A549 (cell line): ENCODE results near the gene BMPER. TPM values are rescaled to one million over a fixed set of nuclear protein-coding genes. Genes with fewer than 3 reads are reported as not detected.

Experiments used
- ATAC-seq, 2 experiments: fragments of 200-7000 bp in 1 of 2; fragments of >200 bp in 1 of 2; cut with Nextera tagmentation in 1 of 2; cut with Tn5 transposase in 1 of 2; 3 replicates each; pipeline versions ENCODE4 v1.8.0 to v1.9.1; 2018 to 2020; ENCODE audit warnings: mild to moderate bottlenecking in 1 of 2, moderate library complexity in 1 of 2
- CTCF ChIA-PET: fragments of 300-600 bp; sonication (Branson Sonifier 250); formaldehyde crosslinking; extraction: SDS; loops from one replicate; lab custom pipeline; 2021; ENCODE audit warnings: antibody characterized with exemption, inconsistent platforms; lab: Yijun Ruan, JAX
- POLR2A ChIA-PET: fragments of 350-600 bp; formaldehyde crosslinking; extraction: SDS; loops from one replicate; lab custom pipeline; 2021; ENCODE audit warnings: antibody characterized with exemption, inconsistent platforms; lab: Yijun Ruan, JAX
- DNase-seq, 2 experiments: peaks; one replicate each; pipeline versions ENCODE4 v3.0.0 to v3.0.0-alpha.2; 2011 to 2016; ENCODE audit warnings: low read depth in 1 of 2, low spot score in 1 of 2
- FAIRE-seq: peaks from 2 replicates; lab custom pipeline; 2011; peaks lifted over from hg19 to GRCh38; lab: Jason Lieb, UNC
- H3K27ac ChIP-seq, 2 experiments: fragments of >200 bp; sonication (Bioruptor Twin); formaldehyde crosslinking; 3 replicates each; pipeline ENCODE4 v1.5.1; 2016 to 2017
- H3K4me1 ChIP-seq: fragments of >200 bp; sonication (Bioruptor Twin); formaldehyde crosslinking; 3 replicates; pipeline ENCODE4 v1.6.1; 2016
- H3K4me2 ChIP-seq: fragments of >200 bp; sonication (Bioruptor Twin); formaldehyde crosslinking; 3 replicates; pipeline ENCODE4 v1.6.1; 2016
- H3K4me3 ChIP-seq: fragments of >200 bp; sonication (Bioruptor Twin); formaldehyde crosslinking; 3 replicates; pipeline ENCODE4 v1.5.1; 2016
- H3K9me3 ChIP-seq: fragments of >200 bp; sonication (Bioruptor Twin); formaldehyde crosslinking; 3 replicates; pipeline ENCODE4 v1.6.1; 2016
- CEBPB ChIP-seq, 2 experiments: fragments of >200 bp in 1 of 2; sonication (Bioruptor Twin) in 1 of 2; formaldehyde crosslinking in 1 of 2; IDR thresholded peaks; 2 replicates each; pipeline ENCODE4 v1.6.1; 2012 to 2016
- CHD2 ChIP-seq: fragments of 150-350 bp; IDR thresholded peaks from 2 replicates; pipeline ENCODE4 v1.6.1; 2014; ENCODE audit warnings: low read length; ENCODE audit not compliant: partially characterized antibody
- CHD4 ChIP-seq: fragments of 200-600 bp; sonication (generic); IDR thresholded peaks from 2 replicates; pipeline ENCODE4 v1.6.1; 2016; ENCODE audit warnings: antibody characterized with exemption, mild to moderate bottlenecking, borderline replicate concordance
- EHMT2 ChIP-seq: fragments of 200-600 bp; sonication (generic); IDR thresholded peaks from 2 replicates; pipeline ENCODE4 v1.6.1; 2016; ENCODE audit warnings: antibody characterized with exemption, low read depth, mild to moderate bottlenecking, moderate library complexity
- ELK1 ChIP-seq: fragments of 150-350 bp; IDR thresholded peaks from 2 replicates; pipeline ENCODE4 v1.6.1; 2014; ENCODE audit warnings: low read depth, mild to moderate bottlenecking, low read length
- FOSL2 ChIP-seq, 2 experiments: fragments of 450-650 bp in 1 of 2; fragments of >200 bp in 1 of 2; sonication (Bioruptor Twin) in 1 of 2; formaldehyde crosslinking; IDR thresholded peaks; 2 replicates each; pipeline versions ENCODE4 v1.5.0 to v1.6.1; 2016 to 2020; ENCODE audit warnings: mild to moderate bottlenecking in 1 of 2, moderate library complexity in 1 of 2
- HOXB13 ChIP-seq: fragments of 250-450 bp; sonication (Bioruptor Pico); IDR thresholded peaks from 2 replicates; pipeline ENCODE4 v1.5.0; 2020; ENCODE audit warnings: low read depth, mild to moderate bottlenecking, moderate library complexity
- JUNB ChIP-seq: fragments of >200 bp; sonication (Bioruptor Twin); formaldehyde crosslinking; IDR thresholded peaks from 2 replicates; pipeline ENCODE4 v1.6.1; 2016
- MAX ChIP-seq: IDR thresholded peaks from 2 replicates; pipeline ENCODE4 v1.6.1; 2012
- MAZ ChIP-seq: fragments of 150-350 bp; IDR thresholded peaks from 2 replicates; pipeline ENCODE4 v1.6.1; 2014; ENCODE audit warnings: antibody characterized with exemption, low read depth, low read length, borderline replicate concordance
- POLR2A ChIP-seq: IDR thresholded peaks from 2 replicates; pipeline ENCODE4 v1.6.1; 2012; ENCODE audit warnings: mild to moderate bottlenecking, low read length
- RARB ChIP-seq: fragments of 250-450 bp; sonication (Bioruptor Pico); IDR thresholded peaks from 2 replicates; pipeline ENCODE4 v1.8.0; 2021; ENCODE audit warnings: mild to moderate bottlenecking, moderate library complexity
- RCOR1 ChIP-seq: fragments of 150-350 bp; IDR thresholded peaks from 2 replicates; pipeline ENCODE4 v1.6.1; 2014; ENCODE audit warnings: antibody characterized with exemption, low read length, low read depth
- SREBF2 ChIP-seq: fragments of 450-650 bp; IDR thresholded peaks from 2 replicates; pipeline ENCODE4 v1.6.1; 2014; ENCODE audit warnings: mild to moderate bottlenecking, moderate library complexity
- ZNF302 ChIP-seq: fragments of 250-450 bp; sonication (Bioruptor Pico); IDR thresholded peaks from 2 replicates; pipeline ENCODE4 v1.9.0; 2021; ENCODE audit warnings: inconsistent platforms, mild to moderate bottlenecking, moderate library complexity
- ZSCAN20 ChIP-seq: fragments of 250-450 bp; sonication (Bioruptor Pico); IDR thresholded peaks from 2 replicates; pipeline ENCODE4 v1.8.0; 2022; ENCODE audit warnings: mild to moderate bottlenecking, moderate library complexity
- WGBS: methylation state at CpG from one replicate; pipeline ENCODE4 v1.1.6; 2017; ENCODE audit errors: missing lambda C conversion rate; 5-methylcytosine and 5-hydroxymethylcytosine counted together
- polyA plus RNA-seq, 4 experiments: library from polyadenylated mRNA; depleted of rRNA in 3 of 4; stranded (reverse); fragments of >200 nt; fragmentation: RNase III in 1 of 4; extraction: RNeasy Plus Mini Kit Qiagen cat#74134 plus additional on column Dnase treatment in 1 of 4; gene quantifications; 2 replicates in 3 of 4; 3 replicates in 1 of 4; pipeline ENCODE4 v1.2.3, GENCODE V29; 2011 to 2017

BMPER gene
- polyA plus RNA-seq, 2 of the 4 experiments (the other 2 are of a cell fraction) = 5.0 to 5.8 TPM

- ATAC-seq (no peak), FAIRE-seq (no peak), DNase-seq (no peak)
- TF ChIP-seq FOSL2 (IDR thresholded peaks at IDR 0.05) (no peak), FOSL2 (CRISPR knock-in tag; IDR thresholded peaks at IDR 0.05) (no peak), EHMT2 (no peak), ELK1 (no peak), MAX (no peak), CHD2 (no peak), JUNB (no peak), CEBPB (IDR thresholded peaks at IDR 0.05) (no peak), POLR2A (no peak), ZNF302 (CRISPR knock-in tag) (no peak), MAZ (no peak), HOXB13 (CRISPR knock-in tag) (no peak), ZSCAN20 (CRISPR knock-in tag) (no peak), RARB (CRISPR knock-in tag) (no peak), CHD4 (no peak), SREBF2 (no peak), RCOR1 (no peak)
- H3K4me2 ChIP-seq = no peak overlapping the region
- no peak overlapping the region for H3K27ac ChIP-seq
- 93% methylated on average over 1 of the region's 1 CpG for WGBS
- H3K4me3 ChIP-seq = no peak overlapping the region
- ChIA-PET POLR2A (no interaction called here), CTCF (interaction anchor here (0.6 to 2.0 kb wide), 4 partner anchors 8 to 25 kb away, joined by 3 to 5 read pairs (median 4); no protein-coding TSS in a partner anchor)
- no peaks in the 10 kb centered on the region for H3K4me1 ChIP-seq
- H3K9me3 ChIP-seq = no peaks in the 10 kb centered on the region
These were observed 292.9 kb downstream of the BMPER start for GRCh38 chr7:34198231-34198641.
